A673 (cell line): ENCODE measurements around the gene ATP10B. TPM values are rescaled to one million over a fixed set of nuclear protein-coding genes. Genes with fewer than 3 reads are reported as not detected.

Source experiments
- BruUV-seq: library from RNA; stranded (reverse); fragments of 400-500 nt; replicated peaks from 2 replicates; lab custom pipeline; 2021; lab: Mats Ljungman, UMichigan
- CTCF ChIA-PET: fragments of 300-600 bp; sonication (Branson Sonifier 250); formaldehyde crosslinking; loops from one replicate; lab custom pipeline; 2022; ENCODE audit warnings: antibody characterized with exemption; lab: Charles Lee
- POLR2A ChIA-PET: fragments of 300-600 bp; sonication (Branson Sonifier 250); formaldehyde crosslinking; loops from one replicate; lab custom pipeline; 2022; ENCODE audit warnings: antibody characterized with exemption; ENCODE audit not compliant: low non-redundant PET; lab: Charles Lee
- DNase-seq: peaks from one replicate; pipeline ENCODE4 v3.0.0-alpha.2; 2015; ENCODE audit warnings: low spot score
- H3K27ac ChIP-seq: fragments of 200-600 bp; sonication (generic); 2 replicates; pipeline ENCODE4 v1.5.1; 2016; ENCODE audit warnings: mixed run types, low read depth, mild to moderate bottlenecking, mixed read lengths, antibody characterized with exemption, low read length; ENCODE audit not compliant: poor library complexity, severe bottlenecking
- H3K27me3 ChIP-seq: fragments of 200-600 bp; sonication (generic); replicated peaks from 2 replicates; pipeline ENCODE4 v1.6.1; 2017; ENCODE audit warnings: mixed run types, low read depth, mild to moderate bottlenecking, mixed read lengths, antibody characterized with exemption, low read length; ENCODE audit not compliant: insufficient read depth, poor library complexity
- H3K36me3 ChIP-seq: fragments of 200-600 bp; sonication (generic); 2 replicates; pipeline ENCODE4 v1.6.1; 2016; ENCODE audit warnings: mixed run types, mild to moderate bottlenecking, mixed read lengths, antibody characterized with exemption, low read length; ENCODE audit not compliant: insufficient read depth, poor library complexity, severe bottlenecking
- H3K4me1 ChIP-seq: fragments of 200-600 bp; sonication (generic); 2 replicates; pipeline ENCODE4 v1.6.1; 2017; ENCODE audit warnings: mixed run types, mild to moderate bottlenecking, mixed read lengths, antibody characterized with exemption, low read length; ENCODE audit not compliant: insufficient read depth, poor library complexity, severe bottlenecking
- H3K4me3 ChIP-seq: fragments of 200-600 bp; sonication (generic); 2 replicates; pipeline ENCODE4 v1.5.1; 2016; ENCODE audit warnings: low read depth, mixed run types, mild to moderate bottlenecking, mixed read lengths, low read length; ENCODE audit not compliant: poor library complexity, severe bottlenecking
- H3K9me3 ChIP-seq: fragments of 200-600 bp; sonication (generic); 2 replicates; pipeline ENCODE4 v1.6.1; 2016; ENCODE audit warnings: mixed run types, low read depth, mild to moderate bottlenecking, mixed read lengths, antibody characterized with exemption, low read length; ENCODE audit not compliant: poor library complexity, severe bottlenecking
- CTCF ChIP-seq: fragments of 300-800, 200-600 bp; sonication (generic); conservative IDR thresholded peaks from 2 replicates; pipeline ENCODE4 v1.5.1; 2017; ENCODE audit warnings: low read depth, mild to moderate bottlenecking, antibody characterized with exemption, low read length, moderate library complexity, mixed read lengths
- EZH2 ChIP-seq: fragments of 200-600 bp; sonication (generic); IDR thresholded peaks from 2 replicates; pipeline ENCODE4 v1.6.1; 2017; ENCODE audit warnings: borderline replicate concordance, low read depth, mild to moderate bottlenecking, mixed read lengths, antibody characterized with exemption, low read length; ENCODE audit not compliant: poor library complexity, severe bottlenecking
- intact Hi-C: fragments of 100-400 bp; cut with micrococcal nuclease; formaldehyde crosslinking; loops from one replicate; pipeline ENCODE4 v1.10.0; 2022; ENCODE audit not compliant: unreplicated experiment
- total RNA-seq: library from RNA; stranded (reverse); gene quantifications from 2 replicates; pipeline ENCODE4 v1.2.3, GENCODE V29; 2021

ATP10B gene
- total RNA-seq, 1 experiment from 2014 or later = not detected

GRCh38 chr5:160637357-160638090 is 214.5 kb downstream of the ATP10B start:
- TF ChIP-seq CTCF (no peak), EZH2 (no peak)
- no peaks in the 10 kb centered on the region for H3K36me3 ChIP-seq
- no peaks in the 10 kb centered on the region for H3K4me1 ChIP-seq
- H3K9me3 ChIP-seq = no peaks in the 10 kb centered on the region
- DNase-seq = no peak
- no TSS peak for BruUV-seq
- H3K27me3 ChIP-seq = peaks cover 34% of the 10 kb centered on the region
- intact Hi-C loops = no loop called here
- no peak overlapping the region for H3K4me3 ChIP-seq
- H3K27ac ChIP-seq = no peak overlapping the region
- ChIA-PET POLR2A (no interaction called here), CTCF (no interaction called here)

GRCh38 chr5:160635663-160636062 is 216.3 kb downstream of the ATP10B start:
- intact Hi-C loops = no loop called here
- Histone ChIP-seq H3K27me3 (peaks cover 25% of the 10 kb centered on the region), H3K36me3 (no peaks in the 10 kb centered on the region), H3K4me3 (no peak overlapping the region), H3K4me1 (no peaks in the 10 kb centered on the region), H3K9me3 (no peaks in the 10 kb centered on the region), H3K27ac (no peak overlapping the region)
- ChIA-PET POLR2A (no interaction called here), CTCF (no interaction called here)
- TF ChIP-seq CTCF (no peak), EZH2 (no peak)
- no peak for DNase-seq
- no TSS peak for BruUV-seq

- TF ChIP-seq EZH2 = no peak
- TF ChIP-seq CTCF = no peak
- Histone ChIP-seq H3K36me3 (no peaks in the 10 kb centered on the region), H3K4me1 (no peaks in the 10 kb centered on the region), H3K9me3 (no peaks in the 10 kb centered on the region), H3K27me3 (peaks cover 25% of the 10 kb centered on the region), H3K27ac (no peak overlapping the region), H3K4me3 (no peak overlapping the region)
- ChIA-PET POLR2A (no interaction called here), CTCF (no interaction called here)
- no peak for DNase-seq
- intact Hi-C loops = no loop called here
- no TSS peak for BruUV-seq
Measured at GRCh38 chr5:160635046-160635445, 217.0 kb downstream of the ATP10B start.
